Mucosa of rectum (tissue), 2 donors: ENCODE measurements around the gene AFDN.

Experiments used
- H3K27ac ChIP-seq, 2 donors: one replicate each; pipeline ENCODE4 v1.7.0; 2013; ENCODE audit warnings: inconsistent platforms in 2 of 2, low read depth in 2 of 2, low read length in 2 of 2
- H3K27me3 ChIP-seq, 2 donors: one replicate each; pipeline ENCODE4 v1.7.0; 2013; ENCODE audit warnings: low read length in 2 of 2; ENCODE audit not compliant: control insufficient read depth in 2 of 2, insufficient read depth in 2 of 2
- H3K36me3 ChIP-seq, 2 donors: one replicate each; pipeline ENCODE4 v1.7.0; 2013; ENCODE audit warnings: low read length in 2 of 2; ENCODE audit not compliant: control insufficient read depth in 2 of 2, insufficient read depth in 2 of 2
- H3K4me1 ChIP-seq, 2 donors: one replicate each; pipeline ENCODE4 v1.7.0; 2013; ENCODE audit warnings: low read length in 2 of 2, mild to moderate bottlenecking in 1 of 2; ENCODE audit not compliant: control insufficient read depth in 2 of 2, insufficient read depth in 2 of 2
- H3K4me3 ChIP-seq, 2 donors: one replicate each; pipeline ENCODE4 v1.7.0; 2013; ENCODE audit warnings: low read length in 2 of 2
- H3K9ac ChIP-seq, 2 donors: one replicate each; pipeline ENCODE4 v1.7.0; 2013; ENCODE audit warnings: low read length in 2 of 2, low read depth in 1 of 2, mild to moderate bottlenecking in 1 of 2
- H3K9me3 ChIP-seq, 2 donors: one replicate each; pipeline ENCODE4 v1.7.0; 2013; ENCODE audit warnings: low read length in 2 of 2; ENCODE audit not compliant: control insufficient read depth in 2 of 2
- donor health status: healthy.
- donor health status: Normal muscosa, but diverticular disease.

AFDN gene

GRCh38 chr6:167840526-167841179, 13.9 kb downstream of the AFDN start:
- H3K36me3 ChIP-seq, result no peaks in the 10 kb centered on the region
- H3K27me3 ChIP-seq, result no peaks in the 10 kb centered on the region
- peaks cover 0 to 4% of the 10 kb centered on the region in 2 donors for H3K4me1 ChIP-seq
- no peak overlapping the region for H3K27ac ChIP-seq
- no peaks in the 10 kb centered on the region for H3K9me3 ChIP-seq
- no peak overlapping the region for H3K9ac ChIP-seq
- H3K4me3 ChIP-seq, result no peak overlapping the region

GRCh38 chr6:167841981-167842380, 15.3 kb downstream of the AFDN start:
- Histone ChIP-seq H3K9me3 (no peaks in the 10 kb centered on the region), H3K9ac (no peak overlapping the region), H3K27me3 (no peaks in the 10 kb centered on the region), H3K36me3 (no peaks in the 10 kb centered on the region), H3K27ac (no peak overlapping the region), H3K4me1 (peaks cover 0 to 4% of the 10 kb centered on the region in 2 donors), H3K4me3 (no peak overlapping the region)

- Histone ChIP-seq H3K36me3 (no peaks in the 10 kb centered on the region), H3K4me3 (no peak overlapping the region), H3K9me3 (no peaks in the 10 kb centered on the region), H3K4me1 (peaks cover 0 to 4% of the 10 kb centered on the region in 2 donors), H3K27me3 (no peaks in the 10 kb centered on the region), H3K9ac (no peak overlapping the region), H3K27ac (no peak overlapping the region)
These were observed 15.7 kb downstream of the AFDN start for GRCh38 chr6:167842457-167842856.

- Histone ChIP-seq H3K9ac (no peak overlapping the region), H3K27me3 (no peaks in the 10 kb centered on the region), H3K4me1 (peaks cover 0 to 4% of the 10 kb centered on the region in 2 donors), H3K27ac (no peak overlapping the region), H3K4me3 (no peak overlapping the region), H3K9me3 (no peaks in the 10 kb centered on the region), H3K36me3 (no peaks in the 10 kb centered on the region)
These were observed 16.3 kb downstream of the AFDN start for GRCh38 chr6:167843023-167843422.

- no peaks in the 10 kb centered on the region for H3K27me3 ChIP-seq
- no peak overlapping the region for H3K27ac ChIP-seq
- H3K36me3 ChIP-seq, result no peaks in the 10 kb centered on the region
- H3K4me3 ChIP-seq, result no peak overlapping the region
- H3K4me1 ChIP-seq, result no peaks in the 10 kb centered on the region
- H3K9ac ChIP-seq, result no peak overlapping the region
- H3K9me3 ChIP-seq, result no peaks in the 10 kb centered on the region
These were observed 19.1 kb downstream of the AFDN start for GRCh38 chr6:167845856-167846255.

GRCh38 chr6:167846997-167847606, 20.4 kb downstream of the AFDN start:
- Histone ChIP-seq H3K9ac (no peak overlapping the region), H3K27me3 (no peaks in the 10 kb centered on the region), H3K27ac (no peak overlapping the region), H3K9me3 (no peaks in the 10 kb centered on the region), H3K4me1 (no peaks in the 10 kb centered on the region), H3K36me3 (no peaks in the 10 kb centered on the region), H3K4me3 (no peak overlapping the region)

- H3K9me3 ChIP-seq, result no peaks in the 10 kb centered on the region
- no peaks in the 10 kb centered on the region for H3K36me3 ChIP-seq
- H3K9ac ChIP-seq, result no peak overlapping the region
- H3K4me3 ChIP-seq, result no peak overlapping the region
- no peaks in the 10 kb centered on the region for H3K4me1 ChIP-seq
- H3K27me3 ChIP-seq, result no peaks in the 10 kb centered on the region
- no peak overlapping the region for H3K27ac ChIP-seq
These were observed 21.2 kb downstream of the AFDN start for GRCh38 chr6:167847936-167848335.

- no peak overlapping the region for H3K4me3 ChIP-seq
- no peak overlapping the region for H3K27ac ChIP-seq
- no peaks in the 10 kb centered on the region for H3K36me3 ChIP-seq
- no peaks in the 10 kb centered on the region for H3K27me3 ChIP-seq
- H3K9me3 ChIP-seq, result no peaks in the 10 kb centered on the region
- H3K4me1 ChIP-seq, result no peaks in the 10 kb centered on the region
- H3K9ac ChIP-seq, result no peak overlapping the region
These were observed 22.1 kb downstream of the AFDN start for GRCh38 chr6:167848783-167849182.

- H3K9ac ChIP-seq, result no peak overlapping the region
- no peaks in the 10 kb centered on the region for H3K9me3 ChIP-seq
- H3K36me3 ChIP-seq, result no peaks in the 10 kb centered on the region
- no peak overlapping the region for H3K4me3 ChIP-seq
- no peaks in the 10 kb centered on the region for H3K4me1 ChIP-seq
- H3K27me3 ChIP-seq, result no peaks in the 10 kb centered on the region
- no peak overlapping the region for H3K27ac ChIP-seq
These were observed 23.2 kb downstream of the AFDN start for GRCh38 chr6:167849846-167850459.

GRCh38 chr6:167850782-167851181, 24.1 kb downstream of the AFDN start:
- no peak overlapping the region for H3K9ac ChIP-seq
- no peaks in the 10 kb centered on the region for H3K4me1 ChIP-seq
- no peaks in the 10 kb centered on the region for H3K36me3 ChIP-seq
- H3K27me3 ChIP-seq, result no peaks in the 10 kb centered on the region
- H3K27ac ChIP-seq, result no peak overlapping the region
- no peak overlapping the region for H3K4me3 ChIP-seq
- no peaks in the 10 kb centered on the region for H3K9me3 ChIP-seq
